ENCODE results near the gene LRP6. TPM values are rescaled to one million over a fixed set of nuclear protein-coding genes. Genes with fewer than 3 reads are reported as not detected.

LRP6 gene
- polyA plus RNA-seq, 1 donor = 25.2 TPM

DNA sequence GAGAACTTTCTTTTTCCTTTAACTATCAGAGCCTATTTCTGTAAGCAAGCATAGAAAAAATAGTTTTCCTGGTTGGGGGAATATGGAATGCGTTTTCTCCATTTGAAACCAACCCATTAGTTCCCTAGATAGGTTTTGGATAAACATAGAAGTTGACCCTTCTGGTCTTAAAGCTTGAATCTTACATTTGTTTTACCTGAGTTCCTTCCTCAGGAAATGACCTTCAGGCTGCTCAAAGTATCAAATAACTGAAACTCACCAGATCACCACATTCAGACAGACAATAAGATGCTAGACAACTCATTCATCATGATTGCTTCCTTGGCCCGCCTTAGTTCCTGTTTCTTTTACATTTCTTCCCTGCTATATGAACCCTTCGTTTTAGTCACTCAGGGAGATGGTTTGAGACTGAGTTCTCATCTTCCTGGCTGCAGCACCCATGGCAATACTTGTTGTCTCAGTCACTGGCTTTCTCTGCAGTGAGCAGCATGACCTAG lies 52.2 kb downstream of the LRP6 start:
- H3K4me1 ChIP-seq (ENCODE audit: control insufficient read depth, insufficient read depth, low read length) = no peaks in the 10 kb centered on the region
- H3K9me3 ChIP-seq (ENCODE audit: control insufficient read depth, low read depth, low read length) = no peaks in the 10 kb centered on the region
- no peak overlapping the region for H3K4me3 ChIP-seq (ENCODE audit: low read length)
- WGBS (ENCODE audit: insufficient coverage, low lambda C conversion rate) = 50% methylated on average over 1 of the region's 3 CpGs
- H3K27ac ChIP-seq (ENCODE audit: low read length) = no peak overlapping the region
- no peaks in the 10 kb centered on the region for H3K27me3 ChIP-seq (ENCODE audit: control insufficient read depth, insufficient read depth, low read length)
- H3K36me3 ChIP-seq (ENCODE audit: control insufficient read depth, insufficient read depth, low read length) = no peaks in the 10 kb centered on the region
- no peak for DNase-seq

DNA sequence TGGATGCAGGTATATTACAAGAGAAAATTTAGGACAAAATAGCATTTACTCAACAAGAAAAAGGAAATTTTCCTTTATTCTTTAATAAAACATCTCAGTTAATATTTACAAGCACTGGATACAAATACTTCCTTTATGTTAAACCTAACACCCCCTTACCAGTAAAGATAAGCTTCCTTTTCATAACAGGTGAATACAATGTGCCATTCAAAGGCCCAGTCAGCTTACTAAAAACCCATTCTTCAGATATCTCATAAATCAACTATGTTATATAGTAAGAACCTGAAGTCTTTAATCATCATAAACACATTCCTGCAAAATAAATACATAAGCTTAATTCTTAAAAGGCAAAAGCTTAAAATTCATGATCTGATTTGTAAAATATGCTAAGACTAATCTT lies 52.6 kb downstream of the LRP6 start:
- Histone ChIP-seq H3K4me3 (ENCODE audit: low read length) (no peak overlapping the region), H3K9me3 (ENCODE audit: control insufficient read depth, low read depth, low read length) (no peaks in the 10 kb centered on the region), H3K27ac (ENCODE audit: low read length) (no peak overlapping the region), H3K36me3 (ENCODE audit: control insufficient read depth, insufficient read depth, low read length) (no peaks in the 10 kb centered on the region), H3K27me3 (ENCODE audit: control insufficient read depth, insufficient read depth, low read length) (no peaks in the 10 kb centered on the region), H3K4me1 (ENCODE audit: control insufficient read depth, insufficient read depth, low read length) (no peaks in the 10 kb centered on the region)
- DNase-seq = no peak

DNA sequence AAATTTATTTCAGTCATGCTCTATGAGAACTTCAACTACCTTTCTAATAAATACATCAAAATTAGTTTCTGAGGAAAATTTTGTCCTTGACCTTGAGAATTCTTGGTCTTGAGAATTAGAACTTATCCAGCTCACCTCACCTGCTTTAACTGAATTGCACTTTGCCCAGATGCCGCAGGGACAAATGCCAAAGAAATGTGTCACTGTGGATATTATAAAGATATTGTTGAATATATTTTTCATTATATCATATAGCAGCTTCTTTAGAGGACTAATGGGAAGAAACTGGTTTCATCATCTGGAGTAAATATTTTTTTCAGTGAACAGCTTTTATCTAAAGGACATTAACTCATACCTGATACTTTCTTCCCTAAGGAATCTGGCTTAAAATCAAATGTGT lies 54.1 kb downstream of the LRP6 start:
- H3K27ac ChIP-seq (ENCODE audit: low read length) = no peak overlapping the region
- no peaks in the 10 kb centered on the region for H3K9me3 ChIP-seq (ENCODE audit: control insufficient read depth, low read depth, low read length)
- DNase-seq = peak; percentile 9 to 47
- no peaks in the 10 kb centered on the region for H3K27me3 ChIP-seq (ENCODE audit: control insufficient read depth, insufficient read depth, low read length)
- H3K36me3 ChIP-seq (ENCODE audit: control insufficient read depth, insufficient read depth, low read length) = no peaks in the 10 kb centered on the region
- H3K4me1 ChIP-seq (ENCODE audit: control insufficient read depth, insufficient read depth, low read length) = no peaks in the 10 kb centered on the region
- WGBS (ENCODE audit: insufficient coverage, low lambda C conversion rate) = no CpG with 5 or more reads among the region's 1 CpG
- no peak overlapping the region for H3K4me3 ChIP-seq (ENCODE audit: low read length)

DNA sequence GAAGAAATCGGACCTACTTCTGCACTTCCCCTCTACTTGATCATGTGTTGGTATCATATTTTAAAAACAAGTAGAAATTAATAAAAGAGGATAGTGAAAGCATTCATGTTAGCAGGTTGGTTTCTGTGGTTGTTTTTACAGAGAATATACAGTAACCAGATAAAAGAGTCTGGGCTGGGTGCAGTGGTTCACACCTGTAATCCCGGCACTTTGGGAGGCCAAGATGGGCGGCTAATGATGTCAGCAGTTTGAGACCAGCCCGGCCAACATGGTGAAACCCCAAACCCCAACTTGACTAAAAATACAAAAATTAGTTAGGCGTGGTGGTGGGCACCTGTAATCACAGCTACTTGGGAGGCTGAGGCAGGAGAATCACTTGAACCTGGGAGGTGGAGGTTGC lies 55.9 kb downstream of the LRP6 start:
- H3K27me3 ChIP-seq (ENCODE audit: control insufficient read depth, insufficient read depth, low read length) = no peaks in the 10 kb centered on the region
- WGBS (ENCODE audit: insufficient coverage, low lambda C conversion rate) = 78% methylated on average over 1 of the region's 5 CpGs

DNA sequence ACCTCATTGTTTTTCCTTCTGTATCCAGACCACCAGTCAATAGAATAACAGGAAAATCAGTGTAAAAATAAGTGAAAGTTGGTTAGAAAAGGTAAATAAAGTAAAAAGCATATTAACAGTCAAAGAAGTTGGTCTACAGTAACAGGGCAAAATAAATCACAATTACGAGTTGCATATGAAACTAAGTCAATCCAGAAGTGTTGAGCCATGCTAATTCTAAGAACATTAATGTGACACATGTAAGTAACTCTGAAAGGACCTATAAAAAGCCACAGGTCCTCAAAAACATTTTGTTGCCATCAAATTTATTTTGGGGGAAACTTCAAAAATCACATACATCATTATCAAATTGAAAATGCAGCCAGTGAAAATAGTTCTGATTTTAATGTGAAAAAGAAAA lies 56.4 kb downstream of the LRP6 start:
- no peak overlapping the region for H3K27ac ChIP-seq (ENCODE audit: low read length)
- H3K36me3 ChIP-seq (ENCODE audit: control insufficient read depth, insufficient read depth, low read length) = no peaks in the 10 kb centered on the region
- no peak overlapping the region for H3K4me3 ChIP-seq (ENCODE audit: low read length)
- H3K9me3 ChIP-seq (ENCODE audit: control insufficient read depth, low read depth, low read length) = no peaks in the 10 kb centered on the region
- H3K27me3 ChIP-seq (ENCODE audit: control insufficient read depth, insufficient read depth, low read length) = no peaks in the 10 kb centered on the region
- no peaks in the 10 kb centered on the region for H3K4me1 ChIP-seq (ENCODE audit: control insufficient read depth, insufficient read depth, low read length)
- WGBS (ENCODE audit: insufficient coverage, low lambda C conversion rate) = 100% methylated on average over 1 of the region's 1 CpG
- no peak for DNase-seq

More for the DNA sequence above, 55.9 kb downstream of the LRP6 start:
- H3K9me3 ChIP-seq (ENCODE audit: control insufficient read depth, low read depth, low read length) = no peaks in the 10 kb centered on the region
- no peaks in the 10 kb centered on the region for H3K36me3 ChIP-seq (ENCODE audit: control insufficient read depth, insufficient read depth, low read length)
- no peak overlapping the region for H3K4me3 ChIP-seq (ENCODE audit: low read length)
- no peak overlapping the region for H3K27ac ChIP-seq (ENCODE audit: low read length)
- no peak for DNase-seq
- no peaks in the 10 kb centered on the region for H3K4me1 ChIP-seq (ENCODE audit: control insufficient read depth, insufficient read depth, low read length)

DNA sequence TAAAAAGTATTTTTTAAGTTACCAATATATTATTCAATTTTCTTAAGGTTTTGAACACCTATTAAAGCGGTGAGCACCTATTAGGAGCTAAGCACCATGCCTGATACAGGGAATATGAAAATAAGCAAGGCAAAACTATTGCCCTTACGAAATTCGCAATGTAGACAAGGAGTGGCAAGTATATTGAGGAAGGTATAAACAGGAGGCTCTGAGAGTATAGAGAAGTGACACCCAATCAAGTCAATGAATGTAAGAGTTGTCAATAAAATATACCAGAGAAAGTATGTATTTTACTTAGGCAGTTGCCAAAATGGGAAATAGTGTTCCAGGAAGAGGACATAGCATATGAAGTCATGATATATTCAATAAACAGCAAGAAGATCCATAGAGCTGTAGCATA lies 57.2 kb downstream of the LRP6 start:
- whole genome bisulfite sequencing (ENCODE audit: insufficient coverage, low lambda C conversion rate) = no CpG with 5 or more reads among the region's 3 CpGs
- no peaks in the 10 kb centered on the region for H3K9me3 ChIP-seq (ENCODE audit: control insufficient read depth, low read depth, low read length)
- H3K27ac ChIP-seq (ENCODE audit: low read length) = no peak overlapping the region
- no peaks in the 10 kb centered on the region for H3K27me3 ChIP-seq (ENCODE audit: control insufficient read depth, insufficient read depth, low read length)
- H3K4me1 ChIP-seq (ENCODE audit: control insufficient read depth, insufficient read depth, low read length) = no peaks in the 10 kb centered on the region
- no peak for DNase-seq
- no peak overlapping the region for H3K4me3 ChIP-seq (ENCODE audit: low read length)
- no peaks in the 10 kb centered on the region for H3K36me3 ChIP-seq (ENCODE audit: control insufficient read depth, insufficient read depth, low read length)

DNA sequence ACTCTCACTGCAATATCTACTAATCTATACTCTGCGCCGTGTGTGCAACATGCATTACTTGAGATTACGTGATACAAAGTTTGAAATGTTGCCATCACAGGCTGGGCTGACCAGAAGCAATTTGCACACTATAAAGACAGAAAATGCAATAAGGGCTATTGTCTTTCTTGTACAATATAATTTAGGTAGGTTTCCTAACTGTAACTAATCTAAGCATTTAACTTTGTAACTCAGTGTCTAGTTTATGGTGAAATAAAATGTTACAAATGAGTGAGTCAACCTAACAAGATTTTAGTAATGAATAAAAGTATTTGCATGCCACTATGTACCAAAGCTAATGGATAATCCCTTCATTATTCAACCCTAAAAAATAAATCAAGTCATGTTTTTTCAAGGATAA lies 57.8 kb downstream of the LRP6 start:
- no peaks in the 10 kb centered on the region for H3K9me3 ChIP-seq (ENCODE audit: control insufficient read depth, low read depth, low read length)
- no peaks in the 10 kb centered on the region for H3K36me3 ChIP-seq (ENCODE audit: control insufficient read depth, insufficient read depth, low read length)
- WGBS (ENCODE audit: insufficient coverage, low lambda C conversion rate) = no CpG with 5 or more reads among the region's 3 CpGs
- H3K4me1 ChIP-seq (ENCODE audit: control insufficient read depth, insufficient read depth, low read length) = no peaks in the 10 kb centered on the region
- H3K27me3 ChIP-seq (ENCODE audit: control insufficient read depth, insufficient read depth, low read length) = no peaks in the 10 kb centered on the region
- H3K27ac ChIP-seq (ENCODE audit: low read length) = no peak overlapping the region
- DNase-seq = no peak
- H3K4me3 ChIP-seq (ENCODE audit: low read length) = no peak overlapping the region

DNA sequence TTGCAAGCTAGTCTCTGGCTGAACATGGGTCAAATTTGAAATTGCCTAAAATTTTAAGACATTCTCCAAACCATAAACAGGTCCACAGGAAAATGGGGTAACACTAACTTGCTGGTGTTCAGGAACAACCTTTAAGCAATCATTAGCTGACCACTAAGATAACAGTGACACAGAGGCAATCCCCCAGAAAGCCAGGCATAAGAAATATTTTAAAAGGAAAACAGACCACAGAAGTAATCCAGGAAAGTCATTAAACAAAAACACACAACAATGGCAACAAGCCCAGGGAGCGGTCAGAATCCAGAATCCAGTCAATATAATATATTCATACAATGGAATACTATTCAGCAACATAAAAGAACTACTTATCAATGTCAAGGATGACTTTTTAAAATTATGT lies 59.1 kb downstream of the LRP6 start:
- peaks cover 3% of the 10 kb centered on the region for H3K36me3 ChIP-seq (ENCODE audit: control insufficient read depth, insufficient read depth, low read length)
- H3K4me3 ChIP-seq (ENCODE audit: low read length) = no peak overlapping the region
- 100% methylated on average over 1 of the region's 1 CpG for WGBS (ENCODE audit: insufficient coverage, low lambda C conversion rate)
- no peak for DNase-seq
- H3K27ac ChIP-seq (ENCODE audit: low read length) = no peak overlapping the region
- H3K9me3 ChIP-seq (ENCODE audit: control insufficient read depth, low read depth, low read length) = no peaks in the 10 kb centered on the region
- no peaks in the 10 kb centered on the region for H3K27me3 ChIP-seq (ENCODE audit: control insufficient read depth, insufficient read depth, low read length)
- H3K4me1 ChIP-seq (ENCODE audit: control insufficient read depth, insufficient read depth, low read length) = no peaks in the 10 kb centered on the region

DNA sequence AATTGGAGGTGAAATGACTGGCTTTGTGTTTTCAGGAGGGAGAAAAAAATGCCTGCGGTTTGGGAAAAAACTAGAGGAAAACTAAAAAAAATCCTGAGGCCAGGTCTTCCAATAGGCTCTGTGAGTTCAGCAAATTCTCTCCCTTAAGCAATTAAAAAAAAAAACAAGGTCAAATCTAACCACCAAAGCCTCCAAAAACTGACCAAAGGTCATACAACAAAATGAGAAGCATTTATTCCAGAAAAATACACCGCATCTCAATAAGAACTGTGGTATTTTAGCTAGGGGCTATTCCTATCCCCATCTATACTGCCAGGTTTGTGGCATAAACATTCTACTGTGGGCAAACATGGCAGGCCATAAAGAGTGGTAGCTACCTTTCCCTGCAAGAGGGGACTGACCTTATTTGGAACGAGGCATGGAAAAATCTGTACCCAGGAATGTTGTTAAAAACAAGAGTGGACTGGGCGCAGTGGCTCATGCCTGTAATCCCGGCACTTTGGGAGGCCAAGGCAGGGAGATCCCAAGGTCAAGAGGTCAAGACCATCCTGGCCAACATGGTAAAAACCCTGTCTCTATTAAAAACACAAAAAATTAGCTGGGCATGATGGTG lies 60.0 kb downstream of the LRP6 start:
- Histone ChIP-seq H3K27ac (ENCODE audit: low read length) (no peak overlapping the region), H3K36me3 (ENCODE audit: control insufficient read depth, insufficient read depth, low read length) (peaks cover 10% of the 10 kb centered on the region), H3K27me3 (ENCODE audit: control insufficient read depth, insufficient read depth, low read length) (no peaks in the 10 kb centered on the region), H3K4me3 (ENCODE audit: low read length) (no peak overlapping the region), H3K9me3 (ENCODE audit: control insufficient read depth, low read depth, low read length) (no peaks in the 10 kb centered on the region), H3K4me1 (ENCODE audit: control insufficient read depth, insufficient read depth, low read length) (no peaks in the 10 kb centered on the region)
- DNase-seq = no peak
- WGBS (ENCODE audit: insufficient coverage, low lambda C conversion rate) = 100% methylated on average over 1 of the region's 5 CpGs

DNA sequence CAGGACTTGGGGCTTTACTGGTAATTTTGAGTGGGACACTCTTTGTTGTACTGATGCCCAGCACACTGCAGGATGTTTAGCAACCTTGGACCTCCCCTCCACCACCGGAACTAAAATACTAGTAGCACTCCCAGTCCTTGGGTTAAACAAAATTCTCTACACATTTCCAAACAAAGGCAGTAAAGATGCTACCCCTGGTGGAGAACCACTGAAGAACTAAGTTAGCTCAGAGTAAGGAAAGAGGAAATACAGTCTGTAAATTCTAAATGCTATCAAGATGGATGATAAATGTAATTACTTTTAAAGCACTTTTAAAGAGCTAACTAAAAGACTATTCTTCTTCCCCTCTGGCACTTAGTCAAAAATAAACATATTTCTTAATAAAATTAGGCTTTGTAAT lies 64.1 kb downstream of the LRP6 start:
- no CpG with 5 or more reads among the region's 1 CpG for WGBS (ENCODE audit: insufficient coverage, low lambda C conversion rate)
- H3K27me3 ChIP-seq (ENCODE audit: control insufficient read depth, insufficient read depth, low read length) = no peaks in the 10 kb centered on the region
- H3K36me3 ChIP-seq (ENCODE audit: control insufficient read depth, insufficient read depth, low read length) = peaks cover 21% of the 10 kb centered on the region
- H3K9me3 ChIP-seq (ENCODE audit: control insufficient read depth, low read depth, low read length) = peaks cover 4% of the 10 kb centered on the region
- H3K27ac ChIP-seq (ENCODE audit: low read length) = no peak overlapping the region
- no peaks in the 10 kb centered on the region for H3K4me1 ChIP-seq (ENCODE audit: control insufficient read depth, insufficient read depth, low read length)
- no peak for DNase-seq
- no peak overlapping the region for H3K4me3 ChIP-seq (ENCODE audit: low read length)

DNA sequence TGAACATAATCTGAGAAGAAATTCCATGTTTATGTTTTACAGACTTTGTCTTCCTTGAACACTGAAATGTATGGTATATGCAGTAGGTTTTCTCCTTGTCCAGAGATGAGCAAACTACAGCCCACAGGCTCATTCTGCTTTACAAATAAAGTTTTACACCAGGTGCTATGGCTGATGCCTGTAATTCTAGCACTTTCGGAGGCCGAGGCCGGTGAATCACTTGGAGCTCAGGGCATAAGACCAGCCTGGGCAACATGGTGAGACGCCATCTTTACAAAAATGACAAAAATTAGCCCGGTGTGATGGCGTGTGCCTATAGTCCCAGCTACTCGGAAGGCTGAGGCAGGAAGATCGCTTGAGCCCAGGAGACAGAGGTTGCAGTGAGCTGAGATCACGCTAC lies 64.7 kb downstream of the LRP6 start:
- WGBS (ENCODE audit: insufficient coverage, low lambda C conversion rate) = no CpG with 5 or more reads among the region's 9 CpGs
- no peak for DNase-seq
- H3K4me3 ChIP-seq (ENCODE audit: low read length) = no peak overlapping the region

More for the DNA sequence above, 64.7 kb downstream of the LRP6 start:
- Histone ChIP-seq H3K27me3 (ENCODE audit: control insufficient read depth, insufficient read depth, low read length) (no peaks in the 10 kb centered on the region), H3K9me3 (ENCODE audit: control insufficient read depth, low read depth, low read length) (peaks cover 4% of the 10 kb centered on the region), H3K27ac (ENCODE audit: low read length) (no peak overlapping the region), H3K36me3 (ENCODE audit: control insufficient read depth, insufficient read depth, low read length) (peaks cover 21% of the 10 kb centered on the region), H3K4me1 (ENCODE audit: control insufficient read depth, insufficient read depth, low read length) (no peaks in the 10 kb centered on the region)
